HepG2 (cell line): ENCODE measurements around the gene ANKRD60. TPM values are rescaled to one million over a fixed set of nuclear protein-coding genes. Genes with fewer than 3 reads are reported as not detected.
A peak's percentile ranks its signal among the peaks of the same experiment; 100 is the strongest.

Experiments
- BORCS8-MEF2B ChIP-seq: sonication (generic); formaldehyde crosslinking; IDR thresholded peaks from 2 replicates; pipeline ENCODE4 v1.8.0; 2022; ENCODE audit warnings: mild to moderate bottlenecking, missing genetic modification reagents
- CREM ChIP-seq, 2 experiments: sonication (generic) in 1 of 2; formaldehyde crosslinking in 1 of 2; IDR thresholded peaks; 2 replicates each; pipeline versions ENCODE4 v1.4.0 to v1.6.1; 2016 to 2020; ENCODE audit warnings: antibody characterized with exemption in 1 of 2, mild to moderate bottlenecking in 1 of 2, missing genetic modification reagents in 1 of 2
- FOXC1 ChIP-seq: sonication (generic); formaldehyde crosslinking; IDR thresholded peaks from 2 replicates; pipeline ENCODE4 v1.8.0; 2022; ENCODE audit warnings: mild to moderate bottlenecking, missing genetic modification reagents, borderline replicate concordance
- HNF4A ChIP-seq: sonication (generic); formaldehyde crosslinking; IDR thresholded peaks from 2 replicates; pipeline ENCODE4 v1.4.0; 2020; ENCODE audit warnings: missing genetic modification reagents
- ISL2 ChIP-seq: sonication (generic); formaldehyde crosslinking; IDR thresholded peaks from 2 replicates; pipeline ENCODE4 v1.5.0; 2020; ENCODE audit warnings: missing genetic modification reagents
- MED1 ChIP-seq: sonication (generic); formaldehyde crosslinking; IDR thresholded peaks from 2 replicates; pipeline ENCODE4 v1.4.0; 2020; ENCODE audit warnings: missing genetic modification reagents
- NCOA1 ChIP-seq: sonication (generic); formaldehyde crosslinking; IDR thresholded peaks from 2 replicates; pipeline ENCODE4 v1.9.0; 2021; ENCODE audit warnings: missing genetic modification reagents
- NFE2L1 ChIP-seq: sonication (generic); formaldehyde crosslinking; IDR thresholded peaks from 2 replicates; pipeline ENCODE4 v1.4.0; 2020; ENCODE audit warnings: missing genetic modification reagents, mild to moderate bottlenecking, borderline replicate concordance
- PAX8 ChIP-seq: sonication (generic); formaldehyde crosslinking; IDR thresholded peaks from 2 replicates; pipeline ENCODE4 v1.8.0; 2022; ENCODE audit warnings: mild to moderate bottlenecking, missing genetic modification reagents, borderline replicate concordance
- PHF5A ChIP-seq: IDR thresholded peaks from one replicate; pipeline ENCODE4 v1.6.1; 2018; ENCODE audit warnings: low read depth, missing genetic modification reagents; ENCODE audit not compliant: unreplicated experiment
- ZBTB20 ChIP-seq: sonication (generic); formaldehyde crosslinking; IDR thresholded peaks from 2 replicates; pipeline ENCODE4 v1.8.1; 2023; ENCODE audit warnings: missing genetic modification reagents, low read depth, mild to moderate bottlenecking, borderline replicate concordance
- ZNF468 ChIP-seq: sonication (generic); formaldehyde crosslinking; IDR thresholded peaks from 2 replicates; pipeline ENCODE4 v1.8.0; 2022; ENCODE audit warnings: mild to moderate bottlenecking, moderate library complexity, missing genetic modification reagents
- ZNF569 ChIP-seq: sonication (generic); formaldehyde crosslinking; IDR thresholded peaks from 2 replicates; pipeline ENCODE4 v1.5.0; 2020; ENCODE audit warnings: mild to moderate bottlenecking, missing genetic modification reagents, moderate library complexity, borderline replicate concordance
- ZNF770 ChIP-seq: sonication (generic); formaldehyde crosslinking; IDR thresholded peaks from 2 replicates; pipeline ENCODE4 v1.5.0; 2020; ENCODE audit warnings: mild to moderate bottlenecking, missing genetic modification reagents
- ZUFSP ChIP-seq: sonication (generic); formaldehyde crosslinking; IDR thresholded peaks from 2 replicates; pipeline ENCODE4 v1.9.0; 2021; ENCODE audit warnings: missing genetic modification reagents, mild to moderate bottlenecking, borderline replicate concordance
- ZZZ3 ChIP-seq: sonication (generic); formaldehyde crosslinking; IDR thresholded peaks from 2 replicates; pipeline ENCODE4 v1.4.0; 2020; ENCODE audit warnings: missing genetic modification reagents, mild to moderate bottlenecking, borderline replicate concordance
- polyA plus RNA-seq, 8 experiments: library from polyadenylated mRNA; depleted of rRNA in 3 of 8; stranded (reverse) in 7 of 8; unstranded in 1 of 8; fragments of >200 nt; fragmentation: Illumina TruSeq in 4 of 8; extraction: Trizol in 4 of 8; gene quantifications; 2 replicates each; pipeline versions ENCODE4 v1.2.1 to v1.2.3, GENCODE V29; 2011 to 2016; ENCODE audit warnings: low read depth in 4 of 8, missing spikeins in 1 of 8, mixed read lengths in 1 of 8; ENCODE audit not compliant: insufficient read depth in 1 of 8
- total RNA-seq, 5 experiments: library from RNA; depleted of rRNA; stranded (reverse); fragments of >200 nt; fragmentation: Illumina TruSeq; extraction: Trizol; gene quantifications; 2 replicates each; pipeline ENCODE4 v1.2.3, GENCODE V29; 2016; ENCODE audit warnings: low read depth in 1 of 5
- TF ChIP-seq, protein P1 (sequence below): sonication (generic); formaldehyde crosslinking; IDR thresholded peaks from 2 replicates; pipeline ENCODE4 v1.4.0; 2020; ENCODE audit warnings: missing genetic modification reagents, borderline replicate concordance
- TF ChIP-seq, protein P2 (sequence below): sonication (generic); formaldehyde crosslinking; IDR thresholded peaks from 2 replicates; pipeline ENCODE4 v1.8.0; 2022; ENCODE audit warnings: mild to moderate bottlenecking, missing genetic modification reagents

ANKRD60 gene
- total and polyA plus RNA-seq, 2 of the 13 experiments (the other 11 are each of a cell fraction or from before 2014, with no cell fraction given) = not detected

DNA sequence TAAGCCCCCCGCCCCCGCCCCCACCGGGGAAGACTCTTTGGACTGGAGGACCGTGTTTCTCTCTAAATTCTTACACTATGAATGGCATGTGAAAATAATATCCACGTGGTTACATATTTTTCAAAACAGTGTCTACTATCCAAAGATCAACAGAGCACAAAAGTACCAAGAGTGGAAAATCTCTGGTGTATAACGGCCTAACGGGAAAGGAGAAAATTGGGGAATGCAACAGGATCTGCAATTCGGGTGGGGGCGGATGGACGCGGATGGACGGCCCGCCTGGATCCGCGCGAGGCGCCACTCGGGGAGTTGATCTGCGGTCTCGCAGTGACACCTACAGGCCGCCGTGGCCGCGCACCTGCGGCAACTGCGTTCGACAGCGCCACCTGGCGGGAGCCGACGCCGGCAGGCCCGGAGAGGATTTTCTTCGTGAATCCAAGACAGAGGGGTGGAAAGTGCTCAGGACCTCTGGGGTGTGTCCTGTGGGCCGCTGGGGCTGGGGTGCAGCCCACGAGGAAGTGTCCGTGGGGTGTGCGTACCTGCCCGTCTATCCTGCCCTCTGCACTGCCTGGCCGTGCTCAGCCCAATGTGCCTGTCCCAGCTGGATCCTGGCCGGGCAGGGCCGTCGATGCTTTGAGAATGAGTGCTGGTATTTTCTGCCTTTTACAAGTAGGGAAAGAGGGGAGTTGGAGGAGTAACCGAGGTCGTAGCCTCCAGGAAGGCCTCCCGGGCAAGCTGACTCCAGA is 18.6 kb downstream of the ANKRD60 start (continued):
- TF ChIP-seq FOXC1 (peak; percentile 46; the same call in 1 of the 2 replicates), CREM (IDR thresholded peaks at IDR 0.05) (no peak), CREM (CRISPR knock-in tag; IDR thresholded peaks at IDR 0.05) (no peak), ZUFSP (no peak), ZNF770 (CRISPR knock-in tag) (no peak), HNF4A (CRISPR knock-in tag) (peak; percentile 20; the same call in 1 of the 2 replicates), PAX8 (CRISPR knock-in tag) (0 out of 2 replicates have a peak, but pooled peaks have one; percentile 55), MED1 (CRISPR knock-in tag) (peak; percentile 38; the same call in 1 of the 2 replicates), ZNF569 (CRISPR knock-in tag) (peak; percentile 57; the same call in 1 of the 2 replicates), ZBTB20 (CRISPR knock-in tag) (no peak), ZZZ3 (CRISPR knock-in tag) (peak; percentile 77; the same call in 1 of the 2 replicates), BORCS8-MEF2B (CRISPR knock-in tag) (peak; percentile 79; the same call in 1 of the 2 replicates), ISL2 (CRISPR knock-in tag) (peak; percentile 64; the same call in 1 of the 2 replicates), ZNF468 (CRISPR knock-in tag) (peak; percentile 53; the same call in 1 of the 2 replicates), PHF5A (CRISPR knock-in tag) (peak; percentile 85), NCOA1 (CRISPR knock-in tag) (no peak), NFE2L1 (CRISPR knock-in tag) (no peak)
- TF ChIP-seq, protein P1, sequence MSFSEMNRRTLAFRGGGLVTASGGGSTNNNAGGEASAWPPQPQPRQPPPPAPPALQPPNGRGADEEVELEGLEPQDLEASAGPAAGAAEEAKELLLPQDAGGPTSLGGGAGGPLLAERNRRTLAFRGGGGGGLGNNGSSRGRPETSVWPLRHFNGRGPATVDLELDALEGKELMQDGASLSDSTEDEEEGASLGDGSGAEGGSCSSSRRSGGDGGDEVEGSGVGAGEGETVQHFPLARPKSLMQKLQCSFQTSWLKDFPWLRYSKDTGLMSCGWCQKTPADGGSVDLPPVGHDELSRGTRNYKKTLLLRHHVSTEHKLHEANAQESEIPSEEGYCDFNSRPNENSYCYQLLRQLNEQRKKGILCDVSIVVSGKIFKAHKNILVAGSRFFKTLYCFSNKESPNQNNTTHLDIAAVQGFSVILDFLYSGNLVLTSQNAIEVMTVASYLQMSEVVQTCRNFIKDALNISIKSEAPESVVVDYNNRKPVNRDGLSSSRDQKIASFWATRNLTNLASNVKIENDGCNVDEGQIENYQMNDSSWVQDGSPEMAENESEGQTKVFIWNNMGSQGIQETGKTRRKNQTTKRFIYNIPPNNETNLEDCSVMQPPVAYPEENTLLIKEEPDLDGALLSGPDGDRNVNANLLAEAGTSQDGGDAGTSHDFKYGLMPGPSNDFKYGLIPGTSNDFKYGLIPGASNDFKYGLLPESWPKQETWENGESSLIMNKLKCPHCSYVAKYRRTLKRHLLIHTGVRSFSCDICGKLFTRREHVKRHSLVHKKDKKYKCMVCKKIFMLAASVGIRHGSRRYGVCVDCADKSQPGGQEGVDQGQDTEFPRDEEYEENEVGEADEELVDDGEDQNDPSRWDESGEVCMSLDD = no peak
- TF ChIP-seq, protein P2, sequence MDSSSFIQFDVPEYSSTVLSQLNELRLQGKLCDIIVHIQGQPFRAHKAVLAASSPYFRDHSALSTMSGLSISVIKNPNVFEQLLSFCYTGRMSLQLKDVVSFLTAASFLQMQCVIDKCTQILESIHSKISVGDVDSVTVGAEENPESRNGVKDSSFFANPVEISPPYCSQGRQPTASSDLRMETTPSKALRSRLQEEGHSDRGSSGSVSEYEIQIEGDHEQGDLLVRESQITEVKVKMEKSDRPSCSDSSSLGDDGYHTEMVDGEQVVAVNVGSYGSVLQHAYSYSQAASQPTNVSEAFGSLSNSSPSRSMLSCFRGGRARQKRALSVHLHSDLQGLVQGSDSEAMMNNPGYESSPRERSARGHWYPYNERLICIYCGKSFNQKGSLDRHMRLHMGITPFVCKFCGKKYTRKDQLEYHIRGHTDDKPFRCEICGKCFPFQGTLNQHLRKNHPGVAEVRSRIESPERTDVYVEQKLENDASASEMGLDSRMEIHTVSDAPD (CRISPR knock-in tag) = no peak
